ENCODE results near the gene NDFIP2.
"Not testable (repeated sequence)": the region's sequence is repeated elsewhere in the genome, so short reads cannot be mapped to it uniquely, and the experiment has no call there.

Gene NDFIP2

GRCh38 chr13:79534596-79534995, 53.6 kb downstream of the NDFIP2 start:
- no peak for DNase-seq (ENCODE audit: low spot score)

- DNase-seq (ENCODE audit: low spot score), result no peak
Measured at GRCh38 chr13:79538757-79539156, 57.8 kb downstream of the NDFIP2 start.

- DNase-seq (ENCODE audit: low spot score), result no peak
Measured at GRCh38 chr13:79540504-79540903, 59.5 kb downstream of the NDFIP2 start.

- DNase-seq (ENCODE audit: low spot score), result no peak
Measured at GRCh38 chr13:79541426-79542049, 60.6 kb downstream of the NDFIP2 start.

- no peak for DNase-seq (ENCODE audit: low spot score)
Measured at GRCh38 chr13:79543883-79544282, 62.9 kb downstream of the NDFIP2 start.

GRCh38 chr13:79547211-79548195, 66.5 kb downstream of the NDFIP2 start:
- DNase-seq (ENCODE audit: low spot score), result no peak

- no peak for DNase-seq (ENCODE audit: low spot score)
Measured at GRCh38 chr13:79548902-79549301, 67.9 kb downstream of the NDFIP2 start.

GRCh38 chr13:79549355-79550106, 68.6 kb downstream of the NDFIP2 start:
- DNase-seq (ENCODE audit: low spot score), result no peak

- no peak for DNase-seq (ENCODE audit: low spot score)
Measured at GRCh38 chr13:79557666-79558065, 76.7 kb downstream of the NDFIP2 start.

GRCh38 chr13:79560954-79561353, 80.0 kb downstream of the NDFIP2 start:
- DNase-seq (ENCODE audit: low spot score), result no peak

- no peak for DNase-seq (ENCODE audit: low spot score)
Measured at GRCh38 chr13:79562557-79562956, 81.6 kb downstream of the NDFIP2 start.

GRCh38 chr13:79566118-79566517, 85.2 kb downstream of the NDFIP2 start:
- DNase-seq (ENCODE audit: low spot score), result no peak

GRCh38 chr13:79571147-79571546, 90.2 kb downstream of the NDFIP2 start:
- no peak for DNase-seq (ENCODE audit: low spot score)

GRCh38 chr13:79573892-79574291, 92.9 kb downstream of the NDFIP2 start:
- not testable (repeated sequence) for DNase-seq (ENCODE audit: low spot score)

GRCh38 chr13:79581870-79582315, 100.9 kb downstream of the NDFIP2 start:
- DNase-seq (ENCODE audit: low spot score), result peak; percentile 54

- no peak for DNase-seq (ENCODE audit: low spot score)
Measured at GRCh38 chr13:79582896-79583295, 101.9 kb downstream of the NDFIP2 start.

GRCh38 chr13:79585033-79585432, 104.1 kb downstream of the NDFIP2 start:
- DNase-seq (ENCODE audit: low spot score), result no peak

GRCh38 chr13:79589603-79590393, 108.8 kb downstream of the NDFIP2 start:
- DNase-seq (ENCODE audit: low spot score), result no peak

- no peak for DNase-seq (ENCODE audit: low spot score)
Measured at GRCh38 chr13:79590394-79590676, 109.4 kb downstream of the NDFIP2 start.

- no peak for DNase-seq (ENCODE audit: low spot score)
Measured at GRCh38 chr13:79591493-79591892, 110.5 kb downstream of the NDFIP2 start.

- peak; percentile 34 for DNase-seq (ENCODE audit: low spot score)
Measured at GRCh38 chr13:79593121-79593520, 112.2 kb downstream of the NDFIP2 start.

Data from D341Med (cell line).